ENCODE data around the gene SPDYE4.

The SPDYE4 gene

DNA sequence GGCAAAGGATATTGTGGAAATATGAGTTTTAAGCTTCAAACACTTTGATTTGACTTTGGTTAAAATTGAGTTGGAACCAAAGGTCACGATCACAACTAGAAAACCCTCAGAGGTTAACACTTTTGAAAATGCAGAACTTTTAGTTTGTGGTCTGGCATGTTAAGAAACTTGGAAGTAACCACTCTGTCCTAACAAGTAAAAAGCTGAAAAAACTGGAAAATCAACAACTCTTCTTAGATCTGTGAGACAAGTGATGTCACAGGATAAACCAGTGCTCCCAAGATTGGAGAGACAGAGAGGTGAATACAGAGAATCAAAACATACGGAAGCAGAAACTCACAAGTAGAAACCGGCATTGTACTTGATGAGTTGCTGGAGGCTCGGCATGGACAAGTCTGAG, 23.4 kb upstream of the SPDYE4 start:
- H3K27ac ChIP-seq (ENCODE audit: low read length), result no peak overlapping the region
- H3K36me3 ChIP-seq (replicated peaks; ENCODE audit: low read depth, low read length), result no peaks in the 10 kb centered on the region
- H4K20me1 ChIP-seq (ENCODE audit: insufficient read depth, low read length), result no peaks in the 10 kb centered on the region
- TF ChIP-seq, protein P1, sequence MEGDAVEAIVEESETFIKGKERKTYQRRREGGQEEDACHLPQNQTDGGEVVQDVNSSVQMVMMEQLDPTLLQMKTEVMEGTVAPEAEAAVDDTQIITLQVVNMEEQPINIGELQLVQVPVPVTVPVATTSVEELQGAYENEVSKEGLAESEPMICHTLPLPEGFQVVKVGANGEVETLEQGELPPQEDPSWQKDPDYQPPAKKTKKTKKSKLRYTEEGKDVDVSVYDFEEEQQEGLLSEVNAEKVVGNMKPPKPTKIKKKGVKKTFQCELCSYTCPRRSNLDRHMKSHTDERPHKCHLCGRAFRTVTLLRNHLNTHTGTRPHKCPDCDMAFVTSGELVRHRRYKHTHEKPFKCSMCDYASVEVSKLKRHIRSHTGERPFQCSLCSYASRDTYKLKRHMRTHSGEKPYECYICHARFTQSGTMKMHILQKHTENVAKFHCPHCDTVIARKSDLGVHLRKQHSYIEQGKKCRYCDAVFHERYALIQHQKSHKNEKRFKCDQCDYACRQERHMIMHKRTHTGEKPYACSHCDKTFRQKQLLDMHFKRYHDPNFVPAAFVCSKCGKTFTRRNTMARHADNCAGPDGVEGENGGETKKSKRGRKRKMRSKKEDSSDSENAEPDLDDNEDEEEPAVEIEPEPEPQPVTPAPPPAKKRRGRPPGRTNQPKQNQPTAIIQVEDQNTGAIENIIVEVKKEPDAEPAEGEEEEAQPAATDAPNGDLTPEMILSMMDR (IDR thresholded peaks at IDR 0.05; ENCODE audit: low read depth, low read length), result no peak
- no peak for TF ChIP-seq EZH2phosphoT487 (IDR thresholded peaks at IDR 0.05; ENCODE audit: low read depth)
- no peaks in the 10 kb centered on the region for H3K4me1 ChIP-seq (ENCODE audit: low read length)
- H3K4me2 ChIP-seq (ENCODE audit: low read length), result no peak overlapping the region
- H3K27me3 ChIP-seq (ENCODE audit: low read depth, low read length), result no peaks in the 10 kb centered on the region; the same call in 1 of the 2 replicates
- H3K4me3 ChIP-seq (ENCODE audit: low read length), result no peak overlapping the region
- H3K9me3 ChIP-seq (ENCODE audit: insufficient read depth, low read length), result no peaks in the 10 kb centered on the region
- no peaks in the 10 kb centered on the region for H3K79me2 ChIP-seq (ENCODE audit: low read length)
- H3K9ac ChIP-seq (ENCODE audit: low read length), result no peak overlapping the region
- no peak overlapping the region for H2AFZ ChIP-seq (ENCODE audit: low read depth, low read length)

DNA sequence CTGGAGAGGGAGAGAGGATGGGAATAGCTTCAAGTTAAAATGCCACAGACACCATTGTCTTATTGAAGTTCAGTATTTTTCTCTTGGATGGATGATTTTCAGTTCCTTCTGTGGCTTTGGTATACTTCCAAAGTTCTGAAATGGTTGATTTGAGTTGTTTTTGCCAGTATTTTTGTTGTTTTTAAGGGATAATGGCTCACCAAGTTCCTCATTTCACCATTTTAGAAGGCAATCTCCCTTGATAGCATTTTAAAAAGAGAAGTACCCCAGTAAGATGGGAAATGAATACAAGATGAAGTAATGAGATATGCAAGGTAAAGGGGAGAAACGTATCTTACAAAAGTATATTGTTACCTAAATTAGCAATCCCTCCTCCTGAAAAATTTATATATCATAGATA, 18.5 kb upstream of the SPDYE4 start:
- no peaks in the 10 kb centered on the region for H3K9me3 ChIP-seq (ENCODE audit: insufficient read depth, low read length)
- no peak overlapping the region for H3K9ac ChIP-seq (ENCODE audit: low read length)
- H3K27ac ChIP-seq (ENCODE audit: low read length), result no peak overlapping the region
- no peaks in the 10 kb centered on the region for H3K79me2 ChIP-seq (ENCODE audit: low read length)
- no peaks in the 10 kb centered on the region for H3K4me1 ChIP-seq (ENCODE audit: low read length)
- no peaks in the 10 kb centered on the region; the same call in 1 of the 2 replicates for H3K27me3 ChIP-seq (ENCODE audit: low read depth, low read length)
- no peaks in the 10 kb centered on the region for H4K20me1 ChIP-seq (ENCODE audit: insufficient read depth, low read length)
- no peak overlapping the region for H3K4me2 ChIP-seq (ENCODE audit: low read length)
- no peak overlapping the region for H2AFZ ChIP-seq (ENCODE audit: low read depth, low read length)
- no peak overlapping the region for H3K4me3 ChIP-seq (ENCODE audit: low read length)
- TF ChIP-seq EZH2phosphoT487 (IDR thresholded peaks at IDR 0.05; ENCODE audit: low read depth), result no peak
- TF ChIP-seq, protein P1 (IDR thresholded peaks at IDR 0.05; ENCODE audit: low read depth, low read length), result no peak
- no peaks in the 10 kb centered on the region for H3K36me3 ChIP-seq (replicated peaks; ENCODE audit: low read depth, low read length)

DNA sequence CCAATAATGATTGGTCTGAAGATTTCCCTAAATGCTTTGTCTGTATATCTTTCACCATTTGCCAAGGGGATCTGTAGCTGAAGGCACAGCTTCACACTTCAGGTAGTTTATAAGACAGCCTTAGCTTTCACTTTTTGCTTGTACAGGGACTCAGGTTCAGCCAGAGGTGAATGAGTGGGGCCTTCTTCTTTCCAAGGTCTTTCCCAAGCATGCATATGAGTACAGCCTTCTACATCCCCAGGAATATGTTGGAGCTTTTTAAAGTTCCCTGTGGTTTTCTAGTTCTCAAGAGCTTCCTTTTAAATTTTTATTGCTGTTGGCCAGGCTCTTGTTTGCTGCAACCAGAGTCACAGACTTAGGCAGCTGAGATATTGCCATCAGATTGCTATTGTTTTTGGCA, 17.9 kb upstream of the SPDYE4 start:
- Histone ChIP-seq H3K9ac (ENCODE audit: low read length) (no peak overlapping the region), H3K36me3 (replicated peaks; ENCODE audit: low read depth, low read length) (no peaks in the 10 kb centered on the region), H3K4me3 (ENCODE audit: low read length) (no peak overlapping the region), H4K20me1 (ENCODE audit: insufficient read depth, low read length) (no peaks in the 10 kb centered on the region), H3K9me3 (ENCODE audit: insufficient read depth, low read length) (no peaks in the 10 kb centered on the region), H2AFZ (ENCODE audit: low read depth, low read length) (no peak overlapping the region), H3K27ac (ENCODE audit: low read length) (no peak overlapping the region), H3K4me1 (ENCODE audit: low read length) (no peaks in the 10 kb centered on the region), H3K79me2 (ENCODE audit: low read length) (no peaks in the 10 kb centered on the region), H3K4me2 (ENCODE audit: low read length) (no peak overlapping the region), H3K27me3 (ENCODE audit: low read depth, low read length) (no peaks in the 10 kb centered on the region; the same call in 1 of the 2 replicates)
- no peak for TF ChIP-seq EZH2phosphoT487 (IDR thresholded peaks at IDR 0.05; ENCODE audit: low read depth)
- TF ChIP-seq, protein P1 (IDR thresholded peaks at IDR 0.05; ENCODE audit: low read depth, low read length), result no peak

DNA sequence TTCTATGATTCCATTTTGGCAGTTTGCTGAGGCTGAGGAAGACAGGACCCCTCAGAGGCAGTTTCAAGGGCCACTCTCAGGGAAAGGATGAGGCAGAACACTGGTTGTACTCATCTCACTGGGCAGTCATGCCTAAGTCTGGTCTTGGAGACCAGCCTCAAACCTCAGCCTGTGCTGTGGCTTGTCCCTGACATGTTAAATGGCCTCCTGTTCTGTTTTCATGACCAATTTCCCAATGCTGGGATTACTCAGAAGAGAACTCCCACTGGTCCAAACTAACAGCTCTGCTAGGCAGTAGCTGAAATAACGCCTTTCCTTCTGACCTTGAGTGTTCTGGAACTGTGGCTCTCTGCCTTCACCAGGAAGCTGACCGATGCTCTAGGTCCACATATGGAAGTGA, 8.4 kb upstream of the SPDYE4 start:
- Histone ChIP-seq H3K4me1 (ENCODE audit: low read length) (no peaks in the 10 kb centered on the region), H3K4me3 (ENCODE audit: low read length) (no peak overlapping the region), H3K79me2 (ENCODE audit: low read length) (no peaks in the 10 kb centered on the region), H3K27ac (ENCODE audit: low read length) (no peak overlapping the region), H3K9ac (ENCODE audit: low read length) (no peak overlapping the region), H3K27me3 (ENCODE audit: low read depth, low read length) (peaks cover 9% of the 10 kb centered on the region; the same call in 1 of the 2 replicates), H3K9me3 (ENCODE audit: insufficient read depth, low read length) (no peaks in the 10 kb centered on the region), H2AFZ (ENCODE audit: low read depth, low read length) (no peak overlapping the region), H3K36me3 (replicated peaks; ENCODE audit: low read depth, low read length) (no peaks in the 10 kb centered on the region), H4K20me1 (ENCODE audit: insufficient read depth, low read length) (no peaks in the 10 kb centered on the region), H3K4me2 (ENCODE audit: low read length) (no peak overlapping the region)
- TF ChIP-seq, protein P1 (IDR thresholded peaks at IDR 0.05; ENCODE audit: low read depth, low read length), result no peak
- TF ChIP-seq EZH2phosphoT487 (IDR thresholded peaks at IDR 0.05; ENCODE audit: low read depth), result no peak
